Mesothelial cell of epicardium (in vitro differentiated cells): ENCODE data around the gene SYNE2. TPM values are rescaled to one million over a fixed set of nuclear protein-coding genes. Genes with fewer than 3 reads are reported as not detected.

ENCODE experiments used
- DNase-seq, 2 experiments: peaks; one replicate each; pipeline ENCODE4 v3.0.0; 2021; ENCODE audit warnings: low spot score in 2 of 2; ENCODE audit not compliant: unreplicated experiment in 2 of 2
- H3K27ac Mint-ChIP-seq: 2 replicates; pipeline ENCODE4 v1.8.0; 2021; ENCODE audit warnings: mixed read lengths
- H3K27me3 Mint-ChIP-seq: 2 replicates; pipeline ENCODE4 v1.8.0; 2021; ENCODE audit warnings: low read depth, mixed read lengths
- H3K36me3 Mint-ChIP-seq: 2 replicates; pipeline ENCODE4 v1.8.0; 2021; ENCODE audit warnings: mixed read lengths
- H3K4me1 Mint-ChIP-seq: 2 replicates; pipeline ENCODE4 v1.8.0; 2021; ENCODE audit warnings: mixed read lengths
- H3K4me3 Mint-ChIP-seq: 2 replicates; pipeline ENCODE4 v1.8.0; 2021; ENCODE audit warnings: mild to moderate bottlenecking, moderate library complexity, mixed read lengths
- H3K9me3 Mint-ChIP-seq: 2 replicates; pipeline ENCODE4 v1.8.0; 2021; ENCODE audit warnings: mixed read lengths
- total RNA-seq: library from RNA; stranded (reverse); gene quantifications from 3 replicates; pipeline ENCODE4 v1.2.1, GENCODE V29; 2021
- TF ChIP-seq, protein P1 (sequence below): fragments of 200-600 bp; sonication (generic); IDR thresholded peaks from one replicate; pipeline ENCODE4 v1.5.0; 2021; ENCODE audit warnings: antibody characterized with exemption; ENCODE audit not compliant: unreplicated experiment

SYNE2 gene
- total RNA-seq, 1 donor from 2014 or later: 87.1 TPM

GRCh38 chr14:64215978-64216377 lies 363.2 kb downstream of the SYNE2 start:
- TF ChIP-seq, protein P1, sequence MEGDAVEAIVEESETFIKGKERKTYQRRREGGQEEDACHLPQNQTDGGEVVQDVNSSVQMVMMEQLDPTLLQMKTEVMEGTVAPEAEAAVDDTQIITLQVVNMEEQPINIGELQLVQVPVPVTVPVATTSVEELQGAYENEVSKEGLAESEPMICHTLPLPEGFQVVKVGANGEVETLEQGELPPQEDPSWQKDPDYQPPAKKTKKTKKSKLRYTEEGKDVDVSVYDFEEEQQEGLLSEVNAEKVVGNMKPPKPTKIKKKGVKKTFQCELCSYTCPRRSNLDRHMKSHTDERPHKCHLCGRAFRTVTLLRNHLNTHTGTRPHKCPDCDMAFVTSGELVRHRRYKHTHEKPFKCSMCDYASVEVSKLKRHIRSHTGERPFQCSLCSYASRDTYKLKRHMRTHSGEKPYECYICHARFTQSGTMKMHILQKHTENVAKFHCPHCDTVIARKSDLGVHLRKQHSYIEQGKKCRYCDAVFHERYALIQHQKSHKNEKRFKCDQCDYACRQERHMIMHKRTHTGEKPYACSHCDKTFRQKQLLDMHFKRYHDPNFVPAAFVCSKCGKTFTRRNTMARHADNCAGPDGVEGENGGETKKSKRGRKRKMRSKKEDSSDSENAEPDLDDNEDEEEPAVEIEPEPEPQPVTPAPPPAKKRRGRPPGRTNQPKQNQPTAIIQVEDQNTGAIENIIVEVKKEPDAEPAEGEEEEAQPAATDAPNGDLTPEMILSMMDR: no peak
- no peak for DNase-seq
- Mint-ChIP-seq H3K4me1 (peaks cover 46% of the 10 kb centered on the region), H3K36me3 (peaks cover 29% of the 10 kb centered on the region), H3K27me3 (no peaks in the 10 kb centered on the region), H3K27ac (peak overlapping the region; percentile 12), H3K9me3 (no peaks in the 10 kb centered on the region), H3K4me3 (no peak overlapping the region)

DNA sequence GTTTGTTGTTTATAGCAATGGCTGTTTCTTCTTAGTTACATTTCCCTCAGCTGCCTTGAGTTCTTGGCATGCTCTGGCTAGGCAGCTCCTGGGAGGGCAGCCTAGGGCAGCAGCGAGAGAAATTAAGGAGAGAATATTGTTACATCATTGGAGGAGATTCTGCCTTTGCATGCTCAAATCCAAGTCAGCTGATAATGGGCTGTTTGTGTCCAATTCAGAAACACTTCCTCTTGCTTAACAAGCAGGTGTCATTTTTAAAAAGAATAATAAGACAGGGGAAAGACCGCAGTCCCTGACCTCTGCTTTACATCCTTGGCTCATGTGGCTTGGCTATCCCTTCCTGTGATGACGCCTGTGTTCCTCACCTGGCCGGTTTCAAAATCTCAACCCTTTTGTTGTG lies 364.5 kb downstream of the SYNE2 start:
- no peak for DNase-seq
- Mint-ChIP-seq H3K9me3 (no peaks in the 10 kb centered on the region), H3K4me3 (no peak overlapping the region), H3K27ac (peak overlapping the region; percentile 94), H3K27me3 (no peaks in the 10 kb centered on the region), H3K4me1 (peaks cover 46% of the 10 kb centered on the region), H3K36me3 (peaks cover 28% of the 10 kb centered on the region)
- TF ChIP-seq, protein P1: no peak

GRCh38 chr14:64217834-64218233 lies 365.0 kb downstream of the SYNE2 start:
- H3K4me1 Mint-ChIP-seq: peaks cover 46% of the 10 kb centered on the region
- peaks cover 30% of the 10 kb centered on the region for H3K36me3 Mint-ChIP-seq
- TF ChIP-seq, protein P1: no peak
- H3K9me3 Mint-ChIP-seq: no peaks in the 10 kb centered on the region
- H3K27ac Mint-ChIP-seq: peak overlapping the region; percentile 94
- no peak overlapping the region for H3K4me3 Mint-ChIP-seq
- DNase-seq: no peak
- no peaks in the 10 kb centered on the region for H3K27me3 Mint-ChIP-seq

DNA sequence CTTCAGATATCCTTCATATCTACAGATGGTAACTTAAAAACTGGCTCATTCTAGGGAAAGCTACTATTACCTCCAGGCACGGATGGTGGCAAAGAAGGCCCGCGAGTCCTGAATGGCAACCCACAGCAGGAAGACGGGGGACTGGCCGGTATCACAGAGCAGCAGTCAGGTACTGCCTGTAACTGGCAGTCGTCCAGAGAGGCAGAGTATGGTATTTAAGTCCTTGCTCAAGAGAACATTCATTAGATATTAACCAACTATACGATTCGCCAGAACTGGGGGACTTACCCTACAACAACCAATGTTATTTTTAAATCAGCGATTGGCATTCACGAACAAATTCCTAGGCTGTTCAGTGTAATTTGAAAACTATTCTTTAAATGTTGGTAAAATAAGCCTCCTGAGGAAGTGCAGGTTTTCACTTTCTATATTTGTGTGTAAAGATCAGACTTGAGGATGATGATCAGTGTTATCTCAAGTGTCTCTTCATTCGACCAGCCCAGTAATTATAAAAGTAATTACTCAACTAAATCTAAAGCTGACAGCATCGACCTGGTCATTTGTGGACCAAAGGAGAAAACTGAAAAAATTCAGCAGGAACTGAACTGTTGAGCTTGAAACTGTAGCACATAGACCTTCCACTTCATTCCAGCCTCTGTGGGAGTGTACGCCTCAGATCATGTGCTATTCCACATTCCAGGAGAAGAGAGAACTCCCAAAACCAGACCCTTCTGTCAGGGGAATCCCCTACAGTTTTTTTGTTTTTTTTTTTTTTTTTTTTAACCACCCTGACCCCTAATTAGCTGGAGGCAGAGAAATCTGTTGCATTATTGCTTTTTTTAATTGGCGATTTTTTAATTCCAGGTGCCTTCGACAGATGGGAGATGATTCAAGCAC lies 365.8 kb downstream of the SYNE2 start:
- DNase-seq: no peak
- Mint-ChIP-seq H3K4me3 (no peak overlapping the region), H3K27me3 (no peaks in the 10 kb centered on the region), H3K27ac (peak overlapping the region; percentile 94), H3K36me3 (peaks cover 32% of the 10 kb centered on the region), H3K4me1 (peaks cover 41% of the 10 kb centered on the region), H3K9me3 (no peaks in the 10 kb centered on the region)
- TF ChIP-seq, protein P1: no peak

DNA sequence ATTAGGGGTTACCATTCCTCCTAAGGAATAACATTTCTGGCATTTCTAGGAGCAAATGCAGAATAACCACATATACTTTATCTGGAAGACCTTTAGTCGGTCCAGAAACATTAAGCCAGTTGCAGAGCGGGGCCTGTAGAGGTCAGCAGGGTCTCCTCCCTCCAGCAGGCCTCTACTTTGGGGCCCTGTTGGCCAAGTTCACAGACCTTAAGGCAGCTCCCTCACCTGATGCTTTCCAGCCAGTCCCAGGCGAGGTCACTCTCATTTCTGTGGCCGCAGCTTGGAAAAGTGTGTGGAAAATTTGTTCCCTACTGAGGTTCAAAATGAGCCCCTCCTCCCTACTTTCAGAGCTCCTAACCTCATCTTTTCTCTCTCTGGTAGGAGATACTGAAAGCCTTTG lies 367.3 kb downstream of the SYNE2 start:
- H3K27ac Mint-ChIP-seq: peak overlapping the region; percentile 43

More for the DNA sequence above, 367.3 kb downstream of the SYNE2 start:
- TF ChIP-seq, protein P1: no peak
- peaks cover 40% of the 10 kb centered on the region for H3K36me3 Mint-ChIP-seq
- H3K9me3 Mint-ChIP-seq: no peaks in the 10 kb centered on the region
- H3K4me1 Mint-ChIP-seq: peaks cover 33% of the 10 kb centered on the region
- no peaks in the 10 kb centered on the region for H3K27me3 Mint-ChIP-seq
- H3K4me3 Mint-ChIP-seq: no peak overlapping the region
- no peak for DNase-seq
